Measurements from ENCODE around the gene ATXN2.
"Not testable (repeated sequence)": the region's sequence is repeated elsewhere in the genome, so short reads cannot be mapped to it uniquely, and the experiment has no call there.

Gene ATXN2

DNA sequence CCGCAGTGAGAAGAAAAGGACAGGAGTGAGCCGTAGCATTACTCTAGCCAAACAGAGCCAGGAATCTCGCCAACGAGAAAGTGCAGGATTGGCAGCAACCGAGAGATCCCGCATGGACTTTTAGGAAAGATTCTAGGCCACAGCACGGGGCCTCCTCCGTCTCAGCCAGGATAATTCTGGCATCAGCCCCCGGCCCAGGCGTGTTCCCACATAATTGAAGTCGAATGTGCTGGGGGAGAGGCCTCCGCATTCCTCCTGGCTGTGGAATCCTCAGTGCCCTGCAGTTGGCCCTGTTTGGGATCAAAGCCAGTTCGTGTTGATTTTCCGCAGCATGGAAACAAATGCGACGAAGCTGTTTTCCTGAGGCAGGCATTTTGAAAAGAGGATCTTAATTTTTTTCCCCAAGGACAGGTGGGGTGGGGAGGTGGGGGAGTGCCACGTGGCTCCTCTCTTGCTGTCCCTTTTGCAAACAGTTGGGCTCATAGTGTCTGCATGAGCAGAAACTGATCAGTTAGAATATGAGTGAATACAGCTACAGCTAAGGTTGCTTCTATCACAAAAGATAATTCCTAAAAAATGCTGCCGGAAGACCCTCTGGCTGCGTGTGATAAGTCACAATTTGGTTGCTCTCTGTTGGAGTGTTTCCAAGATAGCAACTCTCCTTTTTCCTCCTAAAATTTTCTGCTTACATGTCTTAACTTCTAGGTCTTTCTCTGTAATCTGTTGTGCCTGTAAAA is 37.3 kb upstream of the ATXN2 start:
- peak overlapping the region; percentile 9 for H3K4me3 ChIP-seq (ENCODE audit: low read length)
- DNase-seq (ENCODE audit: low read depth) = peak; percentile 92
- TF ChIP-seq CTCF (conservative IDR thresholded peaks at IDR 0.05; ENCODE audit: low read length) = no peak

- TF ChIP-seq CTCF (conservative IDR thresholded peaks at IDR 0.05; ENCODE audit: low read length) = no peak
- peak; percentile 15 for DNase-seq (ENCODE audit: low read depth)
- H3K4me3 ChIP-seq (ENCODE audit: low read length) = no peak overlapping the region
These were observed 36.4 kb upstream of the ATXN2 start for GRCh38 chr12:111635524-111635923.

- H3K4me3 ChIP-seq (ENCODE audit: low read length) = no peak overlapping the region
- no peak for TF ChIP-seq CTCF (conservative IDR thresholded peaks at IDR 0.05; ENCODE audit: low read length)
- DNase-seq (ENCODE audit: low read depth) = no peak
These were observed 29.6 kb upstream of the ATXN2 start for GRCh38 chr12:111628505-111629260.

DNA sequence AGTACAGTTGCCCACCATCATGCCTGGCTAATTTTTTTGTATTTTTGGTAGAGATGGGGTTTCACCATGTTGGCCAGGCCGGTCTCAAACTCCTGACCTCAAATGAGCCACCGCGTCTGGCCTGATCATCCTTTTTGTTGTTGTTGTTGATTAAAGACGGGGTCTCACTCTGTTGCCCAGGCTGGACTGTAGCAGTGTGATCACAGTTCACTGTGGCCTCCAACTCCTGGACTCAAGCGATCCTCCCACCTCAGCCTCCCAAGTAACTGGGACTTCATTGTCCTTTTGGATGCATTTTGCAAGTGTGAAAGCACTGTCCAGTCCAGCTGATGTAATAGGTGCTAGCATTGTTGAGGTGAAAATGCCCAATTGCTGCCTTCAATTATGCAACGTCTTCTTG is 27.1 kb upstream of the ATXN2 start:
- H3K4me3 ChIP-seq (ENCODE audit: low read length) = no peak overlapping the region
- TF ChIP-seq CTCF (conservative IDR thresholded peaks at IDR 0.05; ENCODE audit: low read length) = no peak
- no peak for DNase-seq (ENCODE audit: low read depth)

GRCh38 chr12:111624540-111624939 is 25.4 kb upstream of the ATXN2 start:
- no peak for TF ChIP-seq CTCF (conservative IDR thresholded peaks at IDR 0.05; ENCODE audit: low read length)
- DNase-seq (ENCODE audit: low read depth) = no peak
- H3K4me3 ChIP-seq (ENCODE audit: low read length) = no peak overlapping the region

DNA sequence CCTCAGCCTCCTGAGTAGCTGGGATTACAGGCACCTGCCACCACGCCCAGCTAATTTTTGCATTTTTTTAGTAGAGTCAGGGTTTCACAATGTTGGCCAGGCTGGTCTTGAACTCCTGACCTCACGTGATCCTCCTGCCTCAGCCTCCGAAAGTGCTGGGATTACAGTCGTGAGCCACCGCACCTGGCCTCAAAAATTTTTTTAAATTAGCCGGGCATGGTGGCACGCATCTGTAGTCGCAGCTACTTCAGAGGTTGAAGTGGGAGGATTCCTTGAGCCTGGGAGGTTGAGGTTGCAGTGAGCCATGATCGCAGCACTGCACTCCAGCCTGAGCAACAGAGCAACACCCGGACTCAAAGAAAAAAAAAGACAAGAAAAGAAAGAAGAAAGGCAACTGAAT is 18.7 kb upstream of the ATXN2 start:
- not testable (repeated sequence) for DNase-seq (ENCODE audit: low read depth); H3K4me3 ChIP-seq (ENCODE audit: low read length)

GRCh38 chr12:111616177-111616623 is 17.1 kb upstream of the ATXN2 start:
- no peak for TF ChIP-seq CTCF (conservative IDR thresholded peaks at IDR 0.05; ENCODE audit: low read length)
- H3K4me3 ChIP-seq (ENCODE audit: low read length) = no peak overlapping the region
- peak; percentile 37 for DNase-seq (ENCODE audit: low read depth)

Measured in AG10803 (cell line).